ENCODE data around the gene HLA-B. TPM values are rescaled to one million over a fixed set of nuclear protein-coding genes. Genes with fewer than 3 reads are reported as not detected.

HLA-B gene
- polyA plus RNA-seq, 4 donors: 282 to 2,421 (median 1,159) TPM

DNA sequence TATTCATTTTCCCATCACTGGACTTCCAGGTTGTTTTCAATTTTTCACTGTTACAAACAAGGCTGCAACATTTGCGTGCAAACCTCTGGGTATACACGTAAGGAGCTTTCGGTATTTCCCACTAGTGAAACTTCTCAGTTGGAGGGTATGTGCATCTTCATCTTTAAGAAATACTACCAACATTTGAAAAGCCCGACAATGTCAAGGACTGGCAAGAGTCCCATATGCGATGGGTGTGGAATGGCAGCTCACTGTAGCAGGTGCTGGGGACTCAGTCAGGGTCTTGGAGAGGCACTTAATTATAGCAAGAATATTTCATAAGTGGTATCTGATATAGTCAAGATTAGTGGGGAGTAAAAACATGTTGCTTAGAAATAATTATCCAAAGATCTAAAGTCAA, 8.9 kb upstream of the HLA-B start:
- FAIRE-seq: no peak
- H3K4me3 ChIP-seq (ENCODE audit: low read depth in 1 of 3, low read length in 3 of 3): no peak overlapping the region
- H3K9me3 ChIP-seq (ENCODE audit: control insufficient read depth in 2 of 2, insufficient read depth in 1 of 2, low read depth in 1 of 2, low read length in 1 of 2): peaks cover 0 to 2% of the 10 kb centered on the region in 2 donors
- DNase-seq: no peak
- peaks cover 0 to 40% (median 0%) of the 10 kb centered on the region in 3 donors for H3K27me3 ChIP-seq (ENCODE audit: control insufficient read depth in 3 of 3, insufficient read depth in 3 of 3, low read length in 3 of 3)
- no peak overlapping the region for H3K27ac ChIP-seq (ENCODE audit: low read depth in 1 of 3, low read length in 2 of 3)
- H3K36me3 ChIP-seq (ENCODE audit: control insufficient read depth in 3 of 3, insufficient read depth in 2 of 3, low read depth in 1 of 3, low read length in 3 of 3): no peaks in the 10 kb centered on the region
- 69 to 88% (median 87%) methylated on average over 5 of the region's 5 CpGs for WGBS, 3 donors
- peaks cover 0 to 6% (median 0%) of the 10 kb centered on the region in 3 donors for H3K4me1 ChIP-seq (ENCODE audit: control insufficient read depth in 3 of 3, insufficient read depth in 2 of 3, low read depth in 1 of 3, low read length in 2 of 3)

- DNase-seq: no peak
- Histone ChIP-seq H3K27me3 (ENCODE audit: control insufficient read depth in 3 of 3, insufficient read depth in 3 of 3, low read length in 3 of 3) (peaks cover 0 to 42% (median 0%) of the 10 kb centered on the region in 3 donors), H3K27ac (ENCODE audit: low read depth in 1 of 3, low read length in 2 of 3) (no peak overlapping the region), H3K4me3 (ENCODE audit: low read depth in 1 of 3, low read length in 3 of 3) (no peak overlapping the region), H3K4me1 (ENCODE audit: control insufficient read depth in 3 of 3, insufficient read depth in 2 of 3, low read depth in 1 of 3, low read length in 2 of 3) (peaks cover 0 to 6% (median 0%) of the 10 kb centered on the region in 3 donors), H3K36me3 (ENCODE audit: control insufficient read depth in 3 of 3, insufficient read depth in 2 of 3, low read depth in 1 of 3, low read length in 3 of 3) (no peaks in the 10 kb centered on the region), H3K9me3 (ENCODE audit: control insufficient read depth in 2 of 2, insufficient read depth in 1 of 2, low read depth in 1 of 2, low read length in 1 of 2) (peaks cover 0 to 2% of the 10 kb centered on the region in 2 donors)
- FAIRE-seq: no peak
Observed at GRCh38 chr6:31363811-31364210, 6.8 kb upstream of the HLA-B start.

DNA sequence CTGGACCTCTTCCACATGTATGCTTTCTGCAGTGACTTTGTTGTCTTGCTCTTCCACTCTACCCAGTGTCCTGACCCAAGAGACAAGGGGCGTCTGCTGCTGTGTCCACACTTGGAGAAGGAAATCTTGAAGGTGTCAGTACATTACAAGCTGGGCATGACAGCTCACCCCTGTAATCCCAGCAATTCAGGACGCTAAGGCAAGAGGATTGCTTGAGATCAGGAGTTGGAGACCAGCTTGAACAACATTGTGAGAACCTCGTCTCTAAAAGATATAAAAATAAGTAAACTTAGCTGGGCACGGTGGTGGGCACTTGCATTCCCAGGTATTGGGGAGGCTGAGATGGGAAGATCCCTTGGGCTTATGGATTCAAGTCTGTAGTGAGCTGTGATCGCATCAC, 5.8 kb upstream of the HLA-B start:
- Histone ChIP-seq H3K36me3 (ENCODE audit: control insufficient read depth in 3 of 3, insufficient read depth in 2 of 3, low read depth in 1 of 3, low read length in 3 of 3) (no peaks in the 10 kb centered on the region), H3K27ac (ENCODE audit: low read depth in 1 of 3, low read length in 2 of 3) (no peak overlapping the region), H3K4me1 (ENCODE audit: control insufficient read depth in 3 of 3, insufficient read depth in 2 of 3, low read depth in 1 of 3, low read length in 2 of 3) (peaks cover 0 to 6% (median 0%) of the 10 kb centered on the region in 3 donors), H3K9me3 (ENCODE audit: control insufficient read depth in 2 of 2, insufficient read depth in 1 of 2, low read depth in 1 of 2, low read length in 1 of 2) (peaks cover 0 to 2% of the 10 kb centered on the region in 2 donors), H3K4me3 (ENCODE audit: low read depth in 1 of 3, low read length in 3 of 3) (no peak overlapping the region), H3K27me3 (ENCODE audit: control insufficient read depth in 3 of 3, insufficient read depth in 3 of 3, low read length in 3 of 3) (peaks cover 0 to 40% (median 0%) of the 10 kb centered on the region in 3 donors)
- DNase-seq (no peak), FAIRE-seq (no peak)
- WGBS, 3 donors: 37 to 55% (median 48%) methylated on average over 5 of the region's 5 CpGs

DNA sequence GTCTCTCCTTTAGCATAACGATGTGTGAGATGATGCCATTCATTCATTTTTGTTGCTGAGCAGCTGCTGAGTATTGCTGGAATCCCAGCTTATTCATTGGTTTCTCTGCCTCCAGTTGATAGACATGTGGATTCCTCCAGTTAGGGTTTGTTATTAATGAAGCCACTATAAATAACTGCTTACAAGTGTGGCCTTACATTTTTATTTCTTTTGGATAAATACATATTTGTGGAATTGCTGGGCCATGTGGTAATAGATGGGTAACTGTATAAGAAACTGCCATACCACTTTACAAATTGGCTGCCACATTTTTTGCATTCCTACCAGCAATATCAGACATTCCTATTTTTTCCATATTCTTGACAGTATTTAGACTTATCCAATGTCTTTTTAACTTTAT, 2.6 kb upstream of the HLA-B start:
- DNase-seq (no peak), FAIRE-seq (no peak)
- H3K36me3 ChIP-seq (ENCODE audit: control insufficient read depth in 3 of 3, insufficient read depth in 2 of 3, low read depth in 1 of 3, low read length in 3 of 3): peaks cover 8 to 12% (median 10%) of the 10 kb centered on the region in 3 donors
- 86 to 100% (median 87%) methylated on average over 1 of the region's 1 CpG for WGBS, 3 donors
- H3K4me1 ChIP-seq (ENCODE audit: control insufficient read depth in 3 of 3, insufficient read depth in 2 of 3, low read depth in 1 of 3, low read length in 2 of 3): no peaks in the 10 kb centered on the region
- H3K27me3 ChIP-seq (ENCODE audit: control insufficient read depth in 3 of 3, insufficient read depth in 3 of 3, low read length in 3 of 3): peaks cover 0 to 18% (median 0%) of the 10 kb centered on the region in 3 donors
- peaks cover 0 to 2% of the 10 kb centered on the region in 2 donors for H3K9me3 ChIP-seq (ENCODE audit: control insufficient read depth in 2 of 2, insufficient read depth in 1 of 2, low read depth in 1 of 2, low read length in 1 of 2)
- no peak overlapping the region for H3K4me3 ChIP-seq (ENCODE audit: low read depth in 1 of 3, low read length in 3 of 3)
- no peak overlapping the region for H3K27ac ChIP-seq (ENCODE audit: low read depth in 1 of 3, low read length in 2 of 3)

DNA sequence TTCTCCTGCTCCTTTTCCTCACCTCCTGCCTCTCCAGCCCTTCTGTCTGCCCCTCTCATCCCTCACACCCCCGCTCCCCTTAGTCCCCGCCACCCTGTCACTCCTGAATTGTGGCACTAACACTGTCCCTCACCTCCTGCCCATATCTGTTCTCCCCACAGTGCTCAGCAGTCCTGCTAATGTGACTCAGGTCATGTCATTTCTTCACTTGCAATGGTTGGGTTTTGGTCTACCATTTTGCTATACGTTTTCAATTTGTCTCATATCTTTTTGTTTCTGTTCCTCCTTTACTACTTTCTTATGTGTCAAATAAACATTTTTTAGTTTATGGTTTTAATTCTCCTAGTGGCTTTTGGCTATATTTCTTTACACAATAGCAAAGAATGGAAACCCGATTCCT, 1.3 kb upstream of the HLA-B start:
- Histone ChIP-seq H3K27me3 (ENCODE audit: control insufficient read depth in 3 of 3, insufficient read depth in 3 of 3, low read length in 3 of 3) (peaks cover 0 to 14% (median 0%) of the 10 kb centered on the region in 3 donors), H3K9me3 (ENCODE audit: control insufficient read depth in 2 of 2, insufficient read depth in 1 of 2, low read depth in 1 of 2, low read length in 1 of 2) (peaks cover 0 to 2% of the 10 kb centered on the region in 2 donors), H3K27ac (ENCODE audit: low read depth in 1 of 3, low read length in 2 of 3) (peak overlapping the region in 1 of 3 donors; percentile 50), H3K4me1 (ENCODE audit: control insufficient read depth in 3 of 3, insufficient read depth in 2 of 3, low read depth in 1 of 3, low read length in 2 of 3) (no peaks in the 10 kb centered on the region), H3K36me3 (ENCODE audit: control insufficient read depth in 3 of 3, insufficient read depth in 2 of 3, low read depth in 1 of 3, low read length in 3 of 3) (peaks cover 13 to 23% (median 15%) of the 10 kb centered on the region in 3 donors), H3K4me3 (ENCODE audit: low read depth in 1 of 3, low read length in 3 of 3) (no peak overlapping the region)
- WGBS, 3 donors: 27 to 60% (median 28%) methylated on average over 4 of the region's 4 CpGs
- DNase-seq: no peak
- FAIRE-seq: no peak

DNA sequence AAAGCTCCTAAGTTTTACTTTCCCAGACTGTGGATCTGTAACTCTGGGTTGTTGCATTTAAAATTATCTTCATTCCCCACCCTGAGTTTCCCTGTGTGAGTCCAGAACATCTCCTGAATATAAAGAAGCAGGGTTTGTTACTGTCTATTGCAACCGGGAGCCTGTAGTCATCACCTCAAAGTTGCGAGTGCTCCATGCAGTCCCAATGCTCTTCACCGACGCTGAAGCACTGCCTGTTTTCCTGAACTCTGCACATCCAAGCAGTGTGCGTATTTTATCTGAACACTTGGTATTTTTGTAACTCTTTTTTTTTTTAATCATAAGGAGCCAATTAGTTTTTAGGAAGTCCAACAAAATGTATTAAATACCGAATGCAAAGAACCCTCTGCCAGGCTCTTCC, 907 bp upstream of the HLA-B start:
- Histone ChIP-seq H3K4me3 (ENCODE audit: low read depth in 1 of 3, low read length in 3 of 3) (no peak overlapping the region), H3K36me3 (ENCODE audit: control insufficient read depth in 3 of 3, insufficient read depth in 2 of 3, low read depth in 1 of 3, low read length in 3 of 3) (peaks cover 13 to 24% (median 17%) of the 10 kb centered on the region in 3 donors), H3K27me3 (ENCODE audit: control insufficient read depth in 3 of 3, insufficient read depth in 3 of 3, low read length in 3 of 3) (peaks cover 0 to 14% (median 0%) of the 10 kb centered on the region in 3 donors), H3K27ac (ENCODE audit: low read depth in 1 of 3, low read length in 2 of 3) (peak overlapping the region in 1 of 3 donors; percentile 53), H3K9me3 (ENCODE audit: control insufficient read depth in 2 of 2, insufficient read depth in 1 of 2, low read depth in 1 of 2, low read length in 1 of 2) (peaks cover 0 to 2% of the 10 kb centered on the region in 2 donors), H3K4me1 (ENCODE audit: control insufficient read depth in 3 of 3, insufficient read depth in 2 of 3, low read depth in 1 of 3, low read length in 2 of 3) (no peaks in the 10 kb centered on the region)
- WGBS, 3 donors: 10 to 20% (median 11%) methylated on average over 5 to 6 of the region's 6 CpGs
- DNase-seq (no peak), FAIRE-seq (no peak)

GRCh38 chr6:31356216-31356945, 598 bp downstream of the HLA-B start:
- WGBS, 3 donors: 0 to 2% (median 1%) methylated on average over 47 to 83 of the region's 83 CpGs
- Histone ChIP-seq H3K4me3 (ENCODE audit: low read depth in 1 of 3, low read length in 3 of 3) (peak overlapping the region; percentile 55 to 97 (median 95)), H3K4me1 (ENCODE audit: control insufficient read depth in 3 of 3, insufficient read depth in 2 of 3, low read depth in 1 of 3, low read length in 2 of 3) (peaks cover 0 to 2% (median 0%) of the 10 kb centered on the region in 3 donors), H3K27me3 (ENCODE audit: control insufficient read depth in 3 of 3, insufficient read depth in 3 of 3, low read length in 3 of 3) (peaks cover 0 to 10% (median 0%) of the 10 kb centered on the region in 3 donors), H3K9me3 (ENCODE audit: control insufficient read depth in 2 of 2, insufficient read depth in 1 of 2, low read depth in 1 of 2, low read length in 1 of 2) (peaks cover 0 to under 1% of the 10 kb centered on the region in 2 donors), H3K36me3 (ENCODE audit: control insufficient read depth in 3 of 3, insufficient read depth in 2 of 3, low read depth in 1 of 3, low read length in 3 of 3) (peaks cover 13 to 24% (median 17%) of the 10 kb centered on the region in 3 donors), H3K27ac (ENCODE audit: low read depth in 1 of 3, low read length in 2 of 3) (peak overlapping the region; percentile 73 to 97 (median 97))
- DNase-seq (peak; percentile 61 to 64), FAIRE-seq (no peak)

DNA sequence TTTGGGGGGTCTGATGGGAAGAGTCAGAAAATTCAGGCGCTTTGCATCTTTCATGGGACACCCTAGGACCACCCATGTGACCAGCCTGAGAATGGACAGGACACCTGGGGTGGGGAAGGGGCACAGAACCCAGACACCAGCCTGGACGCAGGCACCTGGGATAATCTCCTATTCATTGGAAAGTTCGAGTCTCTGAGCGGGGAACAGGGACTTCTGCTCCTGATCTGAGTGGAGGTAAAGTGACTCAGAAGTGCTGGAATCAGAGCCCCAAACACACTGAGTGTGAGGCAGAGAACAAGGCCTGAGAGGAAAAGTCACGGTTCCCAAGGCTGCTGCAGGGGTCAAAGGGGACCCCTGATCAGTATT, 1.4 kb downstream of the HLA-B start:
- H3K27ac ChIP-seq (ENCODE audit: low read depth in 1 of 3, low read length in 2 of 3): peak overlapping the region in 1 of 3 donors; percentile 97
- 19 to 46% (median 28%) methylated on average over 5 of the region's 5 CpGs for WGBS, 3 donors
- H3K4me3 ChIP-seq (ENCODE audit: low read depth in 1 of 3, low read length in 3 of 3): peak overlapping the region; percentile 55 to 97 (median 95)

More for the DNA sequence above, 1.4 kb downstream of the HLA-B start:
- Histone ChIP-seq H3K36me3 (ENCODE audit: control insufficient read depth in 3 of 3, insufficient read depth in 2 of 3, low read depth in 1 of 3, low read length in 3 of 3) (peaks cover 13 to 24% (median 17%) of the 10 kb centered on the region in 3 donors), H3K4me1 (ENCODE audit: control insufficient read depth in 3 of 3, insufficient read depth in 2 of 3, low read depth in 1 of 3, low read length in 2 of 3) (peaks cover 0 to 2% (median 0%) of the 10 kb centered on the region in 3 donors), H3K27me3 (ENCODE audit: control insufficient read depth in 3 of 3, insufficient read depth in 3 of 3, low read length in 3 of 3) (peaks cover 0 to 10% (median 0%) of the 10 kb centered on the region in 3 donors), H3K9me3 (ENCODE audit: control insufficient read depth in 2 of 2, insufficient read depth in 1 of 2, low read depth in 1 of 2, low read length in 1 of 2) (no peaks in the 10 kb centered on the region)
- FAIRE-seq (no peak), DNase-seq (no peak)
